Stomach (tissue), 4 donors: ENCODE data around the gene DAG1.

Experiments
- CTCF ChIP-seq, 7 experiments: fragments of 450-650 bp in 4 of 7; fragments of 200-600 bp in 3 of 7; sonication (generic) in 3 of 7; IDR thresholded peaks; one replicate each; pipeline ENCODE4 v1.5.1; 2016 to 2019; ENCODE audit warnings: antibody characterized with exemption in 7 of 7, control low read depth in 2 of 7, mild to moderate bottlenecking in 1 of 7
- EP300 ChIP-seq: sonication (generic); formaldehyde crosslinking; IDR thresholded peaks from one replicate; pipeline ENCODE4 v1.6.1; 2017; ENCODE audit warnings: antibody characterized with exemption
- POLR2A ChIP-seq, 4 donors: fragments of 450-650 bp; IDR thresholded peaks; one replicate each; pipeline ENCODE4 v1.6.1; 2016; ENCODE audit warnings: antibody characterized with exemption in 4 of 4, control low read depth in 2 of 4, mild to moderate bottlenecking in 1 of 4, moderate library complexity in 1 of 4

DNA sequence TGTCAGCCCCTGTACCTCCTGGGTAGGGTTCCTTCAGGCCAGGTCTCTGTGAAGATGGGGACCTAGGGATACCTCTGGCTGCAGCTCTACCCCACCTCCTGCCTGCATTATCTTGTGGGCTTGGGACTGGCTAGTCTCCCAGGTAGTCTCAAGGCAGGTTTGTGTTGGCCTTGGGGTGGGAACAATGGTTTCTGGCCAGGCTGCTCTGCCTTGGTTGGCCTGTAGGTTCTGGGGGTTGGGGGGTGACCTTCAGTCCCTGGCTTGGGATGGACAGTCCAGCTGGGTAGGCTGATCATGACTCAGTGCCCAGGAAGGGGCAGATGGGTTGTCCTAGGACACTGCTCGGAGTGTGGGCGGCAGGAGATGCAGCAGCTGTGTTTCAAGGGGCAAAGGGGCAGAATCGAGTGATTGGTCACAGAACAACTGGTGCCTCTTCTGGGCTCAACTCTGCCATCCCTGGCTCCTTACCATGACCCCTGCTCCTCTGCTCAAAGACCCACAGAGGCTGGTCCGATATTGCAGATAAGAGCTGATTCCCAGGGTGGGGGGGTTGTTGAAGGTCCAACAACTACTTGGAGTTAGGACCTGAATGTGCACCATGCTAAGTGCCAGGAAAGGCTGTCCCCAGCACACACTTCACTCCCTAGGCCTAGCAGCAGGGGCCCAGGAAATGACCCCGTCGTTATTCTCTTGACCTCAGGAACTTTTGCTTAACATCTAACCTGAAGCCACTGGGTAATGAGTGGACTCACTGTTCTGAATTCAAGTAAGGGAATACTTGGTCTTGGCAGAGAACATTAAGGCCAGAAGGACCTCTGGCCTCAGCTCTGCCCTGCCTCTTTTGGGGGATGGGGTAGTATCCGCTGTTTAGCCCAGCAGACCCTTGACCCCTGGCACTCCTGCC is 66.2 kb downstream of the DAG1 start:
- TF ChIP-seq CTCF (IDR thresholded peaks at IDR 0.05): no peak
- TF ChIP-seq EP300: no peak
- no peak for TF ChIP-seq POLR2A (IDR thresholded peaks at IDR 0.05)
